ENCODE measurements around the gene PPIL1. TPM values are rescaled to one million over a fixed set of nuclear protein-coding genes. Genes with fewer than 3 reads are reported as not detected.

PPIL1 gene
- total and polyA plus RNA-seq, 2 of the 8 experiments (the other 6 are each of a cell fraction or from before 2014, with no cell fraction given) = 83.7 to 86.5 TPM

GRCh38 chr6:36912586-36912985 is 38.0 kb upstream of the PPIL1 start:
- Histone ChIP-seq H2BK12ac (ENCODE audit: low read depth, low read length) (no peak overlapping the region), H4K91ac (replicated peaks; ENCODE audit: insufficient read length, low read length) (no peak overlapping the region), H3K4me2 (ENCODE audit: insufficient read depth in 1 of 2, low read depth in 2 of 2, low read length in 2 of 2) (no peak overlapping the region), H3K79me1 (ENCODE audit: low read depth, low read length) (no peaks in the 10 kb centered on the region), H3K23ac (ENCODE audit: insufficient read length) (no peak overlapping the region), H3K27me3 (replicated peaks in 1 of 4; ENCODE audit: control insufficient read depth in 3 of 4, extremely low read depth in 1 of 4, insufficient read depth in 3 of 4, low read length in 3 of 4) (no peaks in the 10 kb centered on the region), H3K14ac (ENCODE audit: insufficient read length) (no peak overlapping the region), H2AFZ (ENCODE audit: low read length) (no peak overlapping the region), H3K79me2 (ENCODE audit: control insufficient read depth in 1 of 2, insufficient read depth in 2 of 2, low read length in 2 of 2) (no peaks in the 10 kb centered on the region), H2BK5ac (ENCODE audit: low read depth, low read length) (no peak overlapping the region), H4K20me1 (replicated peaks in 1 of 2; ENCODE audit: control insufficient read depth in 1 of 2, insufficient read depth in 2 of 2, low read length in 2 of 2) (no peaks in the 10 kb centered on the region), H2BK20ac (ENCODE audit: low read length) (no peak overlapping the region), H4K5ac (ENCODE audit: insufficient read length, low read depth, low read length) (no peak overlapping the region), H2AK5ac (ENCODE audit: low read depth, low read length) (no peak overlapping the region), H3K18ac (ENCODE audit: extremely low read depth, low read length) (no peak overlapping the region), H3K23me2 (ENCODE audit: low read depth, low read length) (no peaks in the 10 kb centered on the region), H3K9me3 (ENCODE audit: insufficient read depth in 2 of 2, low read depth in 1 of 2, low read length in 1 of 2) (no peaks in the 10 kb centered on the region), H3K4me3 (ENCODE audit: extremely low read depth in 1 of 4, insufficient read depth in 2 of 4, low read depth in 3 of 4, low read length in 4 of 4) (no peak overlapping the region), H4K8ac (ENCODE audit: extremely low read depth, insufficient read depth, low read length) (no peak overlapping the region), H3K27ac (ENCODE audit: low read depth, low read length) (no peak overlapping the region), H3K9ac (replicated peaks in 1 of 4; ENCODE audit: extremely low read depth in 1 of 4, low read depth in 3 of 4, low read length in 3 of 4) (no peak overlapping the region), H3K4ac (replicated peaks; ENCODE audit: insufficient read length, low read depth, low read length) (no peak overlapping the region), H3K56ac (replicated peaks; ENCODE audit: insufficient read length, low read depth, low read length) (no peak overlapping the region), H2BK120ac (replicated peaks; ENCODE audit: low read depth, low read length) (no peak overlapping the region), H3K4me1 (replicated peaks in 1 of 4; ENCODE audit: control insufficient read depth in 3 of 4, insufficient read depth in 4 of 4, low read length in 3 of 4) (no peaks in the 10 kb centered on the region; a peak in 1 of 7 replicates), H3K36me3 (ENCODE audit: control insufficient read depth in 2 of 4, insufficient read depth in 4 of 4, low read length in 3 of 4) (no peaks in the 10 kb centered on the region), H2BK15ac (ENCODE audit: low read length) (no peak overlapping the region)
- WGBS, 2 experiments (ENCODE audit: extremely low coverage in 1 of 2, insufficient coverage in 1 of 2, insufficient read length in 1 of 2, insufficient replicate concordance in 2 of 2, low coverage in 1 of 2, low lambda C conversion rate in 2 of 2, missing lambda C conversion rate in 1 of 2) = 82% methylated on average over 8 of the region's 8 CpGs; no CpG with 5 or more reads in 1 of the 2 experiments
- TF ChIP-seq EP300 (IDR thresholded peaks at IDR 0.05; ENCODE audit: borderline replicate concordance in 1 of 2, low read depth in 2 of 2, low read length in 2 of 2) (no peak), HDAC2 (IDR thresholded peaks at IDR 0.05; ENCODE audit: borderline replicate concordance in 1 of 2, low read depth in 2 of 2, low read length in 2 of 2) (no peak), HDAC6 (IDR thresholded peaks at IDR 0.05; ENCODE audit: low read depth, low read length) (no peak), SP4 (IDR thresholded peaks at IDR 0.05; ENCODE audit: low read length) (no peak), KDM1A (IDR thresholded peaks at IDR 0.05; ENCODE audit: borderline replicate concordance, low read length) (no peak), ATF2 (IDR thresholded peaks at IDR 0.05; ENCODE audit: low read length) (no peak)
- CTCF ChIA-PET (ENCODE audit: partially characterized antibody) = interaction anchor here (1.7 to 3.7 kb wide), 3 partner anchors 14 to 106 kb away, joined by 3 to 20 read pairs (median 8); no protein-coding TSS in a partner anchor
- FAIRE-seq = no peak
- no peak for DNase-seq (ENCODE audit: low read depth in 1 of 2, low spot score in 2 of 2)
- POLR2A ChIA-PET (ENCODE audit: partially characterized antibody) = interaction anchor here (1.8 kb wide), 1 partner anchor 38 kb away, joined by 9 read pairs; the partner anchor contains the start of gene PPIL1
